K562 (cell line): ENCODE results near the gene CNTRL. TPM values are rescaled to one million over a fixed set of nuclear protein-coding genes. Genes with fewer than 3 reads are reported as not detected.

Experiments used
- CBX3 ChIP-seq, 2 experiments: IDR thresholded peaks; 1 replicate in 1 of 2; 2 replicates in 1 of 2; pipeline ENCODE4 v1.6.1; 2012; ENCODE audit warnings: inconsistent platforms in 2 of 2, low read length in 2 of 2, borderline replicate concordance in 1 of 2, control low read depth in 1 of 2
- CCAR2 ChIP-seq: fragments of 200-400 bp; formaldehyde crosslinking; IDR thresholded peaks from 2 replicates; pipeline ENCODE4 v1.6.1; 2017; ENCODE audit warnings: mild to moderate bottlenecking, low read depth, low read length
- ELF4 ChIP-seq: fragments of 450-650 bp; formaldehyde crosslinking; IDR thresholded peaks from 2 replicates; pipeline ENCODE4 v1.4.0; 2022; ENCODE audit warnings: missing genetic modification characterization
- KLF6 ChIP-seq: fragments of 250-450 bp; sonication (Bioruptor Pico); IDR thresholded peaks from 2 replicates; pipeline ENCODE4 v1.4.0; 2020; ENCODE audit warnings: mild to moderate bottlenecking, moderate library complexity, borderline replicate concordance
- MAZ ChIP-seq, 2 experiments: fragments of 450-650 bp in 1 of 2; sonication (generic) in 1 of 2; formaldehyde crosslinking; IDR thresholded peaks in 1 of 2; conservative IDR thresholded peaks in 1 of 2; 2 replicates each; pipeline versions ENCODE4 v1.4.0 to v1.5.0; 2020; ENCODE audit warnings: mild to moderate bottlenecking in 1 of 2, missing genetic modification reagents in 1 of 2
- MLLT1 ChIP-seq, 2 experiments: fragments of 450-650 bp; IDR thresholded peaks; 2 replicates each; pipeline ENCODE4 v1.6.1; 2016
- PRMT5 ChIP-seq: sonication (generic); formaldehyde crosslinking; IDR thresholded peaks from 2 replicates; pipeline ENCODE4 v1.5.0; 2020; ENCODE audit warnings: missing genetic modification reagents
- TEAD2 ChIP-seq: fragments of 450-650 bp; IDR thresholded peaks from 2 replicates; pipeline ENCODE4 v1.6.1; 2016; ENCODE audit warnings: missing genetic modification characterization, control low read depth, missing compliant biosample characterization
- ZBTB40 ChIP-seq, 2 experiments: fragments of 450-650 bp in 1 of 2; sonication (generic) in 1 of 2; formaldehyde crosslinking in 1 of 2; IDR thresholded peaks; 2 replicates each; pipeline versions ENCODE4 v1.7.1 to v1.9.0; 2016 to 2022; ENCODE audit warnings: inconsistent platforms in 1 of 2, mild to moderate bottlenecking in 1 of 2, missing genetic modification reagents in 1 of 2
- polyA plus RNA-seq, 8 experiments: library from polyadenylated mRNA; depleted of rRNA in 4 of 8; stranded (reverse) in 5 of 8; unstranded in 3 of 8; fragments of >200 nt; fragmentation: Nextera tagmentation in 2 of 8; fragmentation: Illumina TruSeq in 1 of 8; extraction: Ambion mirVana in 2 of 8; extraction: Trizol in 1 of 8; gene quantifications; 2 replicates each; pipeline versions ENCODE4 v1.2.1 to v1.2.3, GENCODE V29; 2011 to 2014; ENCODE audit warnings: inconsistent platforms in 1 of 8, missing spikeins in 1 of 8
- total RNA-seq, 7 experiments: library from RNA; depleted of rRNA in 6 of 7; stranded (reverse); fragments of >200 nt in 6 of 7; fragmentation: Illumina TruSeq in 2 of 7; extraction: Trizol in 2 of 7; gene quantifications; 2 replicates each; pipeline versions ENCODE4 v1.2.1 to v1.2.3, GENCODE V29; 2011 to 2021; ENCODE audit warnings: low replicate concordance in 1 of 7
- TF ChIP-seq, protein P1 (sequence below): fragments of 450-650 bp; IDR thresholded peaks from 2 replicates; pipeline ENCODE4 v1.6.1; 2017; ENCODE audit warnings: antibody characterized with exemption

Gene CNTRL
- total and polyA plus RNA-seq, 9 of the 15 experiments (the other 6 are each of a cell fraction or from before 2014, with no cell fraction given), result 9.2 to 28.9 (median 20.5) TPM

DNA sequence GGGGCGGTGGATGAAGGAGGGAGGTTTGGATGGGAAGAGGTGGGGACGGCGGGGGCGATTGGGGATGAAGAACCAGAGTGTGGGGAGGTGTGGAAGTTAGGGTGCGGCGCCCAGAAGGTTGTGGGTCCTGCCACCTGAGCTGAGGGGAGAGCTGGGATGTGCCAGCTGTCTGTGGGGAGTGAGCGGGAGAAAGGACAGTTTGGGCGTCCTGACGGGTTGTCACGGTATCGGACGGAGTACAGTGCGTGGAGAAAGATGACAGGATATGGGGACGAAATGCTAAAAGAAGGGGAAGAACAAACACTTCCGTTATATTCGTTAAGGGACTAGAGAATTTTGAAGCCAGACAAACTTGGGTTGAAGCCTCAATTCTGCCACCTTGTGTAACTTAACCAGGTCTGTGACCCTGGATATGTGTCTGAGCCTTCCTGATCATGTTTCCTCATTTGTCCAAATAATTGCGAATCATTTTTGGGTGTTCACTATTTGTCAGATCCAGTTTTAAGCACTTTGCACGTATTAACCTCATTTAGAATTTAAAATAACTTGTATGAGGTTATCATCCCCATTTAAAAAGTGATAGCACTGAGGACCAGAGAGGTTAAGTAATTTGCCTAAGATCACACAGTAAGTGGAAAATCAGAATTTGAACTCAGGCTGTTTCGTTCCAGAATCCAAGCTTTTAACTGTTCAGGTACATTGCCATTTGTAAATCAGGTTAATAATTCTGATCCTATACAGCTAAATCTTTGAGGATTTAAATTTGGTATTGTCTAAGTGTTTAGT lies 689 bp downstream of the CNTRL start (continued):
- TF ChIP-seq MLLT1 (IDR thresholded peaks at IDR 0.05) (0 out of 4 replicates have a peak, but pooled peaks of 1 of the 2 experiments have one; percentile 35), MAZ (CRISPR knock-in tag; conservative IDR thresholded peaks at IDR 0.05 in 1 of 2, IDR thresholded peaks at IDR 0.05 in 1 of 2) (no peak), ZBTB40 (IDR thresholded peaks at IDR 0.05) (0 out of 2 replicates have a peak, but pooled peaks have one; percentile 31), ZBTB40 (CRISPR knock-in tag; IDR thresholded peaks at IDR 0.05) (no peak), ELF4 (CRISPR knock-in tag) (peak; percentile 47; the same call in 1 of the 2 replicates), TEAD2 (tag) (no peak), PRMT5 (CRISPR knock-in tag) (no peak), CBX3 (IDR thresholded peaks at IDR 0.05; ENCODE audit: borderline replicate concordance in 1 of 2, low read length in 2 of 2) (peak in 1 of 2 experiments; percentile 36; a peak in 1 of 3 replicates), KLF6 (CRISPR knock-in tag) (no peak), CCAR2 (no peak)
- TF ChIP-seq, protein P1, sequence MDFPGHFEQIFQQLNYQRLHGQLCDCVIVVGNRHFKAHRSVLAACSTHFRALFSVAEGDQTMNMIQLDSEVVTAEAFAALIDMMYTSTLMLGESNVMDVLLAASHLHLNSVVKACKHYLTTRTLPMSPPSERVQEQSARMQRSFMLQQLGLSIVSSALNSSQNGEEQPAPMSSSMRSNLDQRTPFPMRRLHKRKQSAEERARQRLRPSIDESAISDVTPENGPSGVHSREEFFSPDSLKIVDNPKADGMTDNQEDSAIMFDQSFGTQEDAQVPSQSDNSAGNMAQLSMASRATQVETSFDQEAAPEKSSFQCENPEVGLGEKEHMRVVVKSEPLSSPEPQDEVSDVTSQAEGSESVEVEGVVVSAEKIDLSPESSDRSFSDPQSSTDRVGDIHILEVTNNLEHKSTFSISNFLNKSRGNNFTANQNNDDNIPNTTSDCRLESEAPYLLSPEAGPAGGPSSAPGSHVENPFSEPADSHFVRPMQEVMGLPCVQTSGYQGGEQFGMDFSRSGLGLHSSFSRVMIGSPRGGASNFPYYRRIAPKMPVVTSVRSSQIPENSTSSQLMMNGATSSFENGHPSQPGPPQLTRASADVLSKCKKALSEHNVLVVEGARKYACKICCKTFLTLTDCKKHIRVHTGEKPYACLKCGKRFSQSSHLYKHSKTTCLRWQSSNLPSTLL, result no peak; the same call in 1 of the 2 replicates
